ENCODE results near the gene CCNC.
"Not testable (repeated sequence)": the region's sequence is repeated elsewhere in the genome, so short reads cannot be mapped to it uniquely, and the experiment has no call there.

CCNC gene

GRCh38 chr6:99603421-99604165, 35.1 kb upstream of the CCNC start:
- no peak for DNase-seq (ENCODE audit: low read depth in 2 of 2)

DNA sequence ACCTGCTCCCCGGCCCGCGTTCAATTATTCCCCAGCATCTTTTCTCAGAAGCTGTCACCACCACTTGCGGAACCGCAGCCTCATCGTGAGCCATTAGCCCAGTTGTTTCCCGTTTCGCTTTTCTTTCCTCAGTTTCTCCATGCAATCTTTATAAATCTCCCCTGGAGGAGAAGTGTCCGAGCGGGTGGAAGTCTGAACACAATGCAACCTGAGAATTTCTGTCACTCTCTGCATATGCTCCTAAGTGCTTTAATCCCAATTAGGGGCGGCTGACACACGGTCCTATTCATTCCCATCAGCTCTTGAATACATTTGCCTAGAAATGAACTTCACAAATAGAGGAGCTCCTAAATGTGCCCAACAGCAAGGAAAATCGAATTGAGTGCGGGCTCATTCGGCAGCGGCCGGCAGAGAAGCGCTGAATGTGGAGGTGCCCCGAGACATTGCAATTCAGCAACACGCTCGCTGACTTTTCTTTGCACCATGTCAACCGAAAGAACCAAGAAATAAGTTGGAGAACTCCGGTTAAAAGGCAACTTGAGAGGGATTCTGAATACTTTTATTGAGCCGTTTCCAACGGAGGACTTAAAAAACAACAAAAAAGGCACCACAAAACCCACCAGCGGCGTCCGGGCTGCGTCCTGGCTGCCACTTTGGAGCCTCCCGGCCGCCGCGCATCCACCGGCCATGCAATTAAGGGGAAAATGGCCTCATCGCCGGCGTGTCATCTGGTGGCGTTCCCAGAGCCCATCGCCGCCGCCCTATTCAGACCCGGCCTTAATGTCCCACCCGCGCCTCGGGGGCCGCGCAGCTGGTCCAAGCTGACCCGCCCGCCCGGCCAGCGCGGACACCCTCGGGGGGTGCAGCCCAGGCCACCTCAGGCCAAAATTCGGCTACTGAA, 34.3 kb upstream of the CCNC start:
- DNase-seq (ENCODE audit: low read depth in 2 of 2) = no peak

DNA sequence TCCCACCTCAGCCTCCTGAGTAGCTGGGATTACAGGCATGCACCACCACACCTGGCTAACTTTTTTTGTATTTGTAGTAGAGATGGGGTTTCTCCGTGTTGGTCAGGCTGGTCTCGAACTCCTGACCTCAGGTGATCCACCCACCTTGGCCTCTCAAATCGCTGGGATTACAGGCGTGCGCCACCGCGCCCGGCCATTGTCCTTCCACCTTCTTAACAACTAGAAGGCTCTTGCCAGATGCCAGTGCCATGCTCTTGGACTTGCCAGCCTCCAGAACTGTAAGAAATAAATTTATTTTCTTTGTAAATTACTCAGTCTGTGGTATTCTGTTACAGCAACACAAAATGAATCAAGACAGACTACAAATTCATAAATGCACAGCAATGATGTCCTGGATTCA, 26.2 kb upstream of the CCNC start:
- DNase-seq (ENCODE audit: low read depth in 2 of 2) = not testable (repeated sequence)

- no peak for DNase-seq (ENCODE audit: low read depth in 2 of 2)
These were observed 24.4 kb upstream of the CCNC start for GRCh38 chr6:99592900-99593299.

DNA sequence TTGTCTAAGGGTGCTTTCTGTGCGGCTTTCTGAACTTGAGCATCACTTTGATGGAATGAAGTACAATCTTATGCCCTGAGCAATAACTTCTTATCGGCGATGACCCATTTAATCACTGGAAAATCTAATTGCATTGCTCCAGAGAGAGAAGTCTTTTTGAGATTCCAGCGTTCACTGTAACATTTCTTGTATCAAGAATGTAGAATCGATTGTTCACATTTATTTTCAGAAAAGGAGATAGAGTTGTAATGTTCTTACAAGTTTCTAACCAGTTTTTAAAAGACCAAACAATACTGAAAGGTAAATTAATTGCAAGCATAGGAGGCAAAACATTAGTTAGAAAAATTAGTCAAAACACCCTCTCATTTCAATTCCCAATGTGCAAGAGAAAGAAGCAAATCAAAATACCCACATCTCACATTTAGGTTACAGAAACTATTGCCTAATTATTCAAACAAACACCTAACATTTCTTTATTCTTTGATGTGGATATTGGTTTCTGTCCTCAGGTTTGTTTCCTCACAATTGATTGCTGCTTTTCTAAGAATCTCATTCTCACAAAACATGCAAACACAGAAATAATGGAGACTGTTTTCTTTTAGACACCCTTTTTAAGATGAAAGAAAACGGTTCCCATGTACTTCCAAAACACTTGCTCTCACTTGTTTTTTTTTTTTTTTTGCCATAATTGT, 23.4 kb upstream of the CCNC start:
- DNase-seq (ENCODE audit: low read depth in 2 of 2) = no peak

DNA sequence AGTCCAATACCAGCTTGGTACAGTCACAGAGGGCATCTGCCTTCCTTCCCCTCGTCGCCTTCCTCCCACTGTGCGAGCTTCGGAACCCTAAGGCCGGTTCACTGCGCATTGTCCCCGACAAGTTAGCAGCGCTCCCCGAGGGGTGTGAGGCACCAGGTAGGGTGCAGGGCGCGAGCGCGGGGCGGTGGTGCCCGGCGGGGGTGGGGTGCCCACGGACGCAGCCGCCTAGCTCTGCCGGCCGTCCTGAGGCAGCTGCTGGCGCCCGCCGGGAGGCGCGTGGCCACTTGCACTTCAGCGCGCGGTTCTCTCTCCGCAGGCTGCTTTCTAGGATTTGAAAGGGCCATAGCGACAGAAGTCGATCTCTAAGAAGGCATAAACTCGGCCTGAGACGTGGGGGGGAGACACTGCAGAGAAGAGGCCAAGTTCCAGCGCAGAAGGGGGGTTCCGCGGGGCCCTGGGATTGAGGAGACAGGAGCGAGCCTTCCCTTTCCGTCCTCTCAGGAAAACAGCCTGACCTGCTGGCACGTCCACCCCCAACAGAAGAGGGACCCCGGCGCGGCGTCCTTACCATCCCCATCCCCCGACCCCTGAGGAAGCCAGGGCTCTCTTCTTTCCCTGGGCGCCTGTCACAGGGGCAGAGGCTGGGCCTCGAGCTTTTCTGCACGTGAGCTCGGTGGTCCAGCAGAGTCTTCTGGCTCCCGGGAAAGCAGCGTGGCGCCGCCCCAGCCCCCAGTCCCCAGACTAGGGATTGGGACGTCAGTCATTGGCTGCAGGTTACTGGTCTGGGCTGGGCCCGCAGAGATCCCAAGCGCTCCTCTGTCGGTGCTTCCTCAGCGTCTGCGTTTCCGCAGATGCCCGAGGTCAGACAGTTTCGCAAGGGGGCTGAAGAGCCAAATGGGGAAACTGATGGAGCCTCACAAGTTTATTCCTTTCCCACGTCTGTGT, 22.5 kb upstream of the CCNC start:
- no peak for DNase-seq (ENCODE audit: low read depth in 2 of 2)

GRCh38 chr6:99589907-99590493, 21.5 kb upstream of the CCNC start:
- no peak for DNase-seq (ENCODE audit: low read depth in 2 of 2)

GRCh38 chr6:99589290-99589672, 20.8 kb upstream of the CCNC start:
- no peak for DNase-seq (ENCODE audit: low read depth in 2 of 2)

- DNase-seq (ENCODE audit: low read depth in 2 of 2) = peak; percentile 38 to 39
These were observed 20.3 kb upstream of the CCNC start for GRCh38 chr6:99588618-99589289.

DNA sequence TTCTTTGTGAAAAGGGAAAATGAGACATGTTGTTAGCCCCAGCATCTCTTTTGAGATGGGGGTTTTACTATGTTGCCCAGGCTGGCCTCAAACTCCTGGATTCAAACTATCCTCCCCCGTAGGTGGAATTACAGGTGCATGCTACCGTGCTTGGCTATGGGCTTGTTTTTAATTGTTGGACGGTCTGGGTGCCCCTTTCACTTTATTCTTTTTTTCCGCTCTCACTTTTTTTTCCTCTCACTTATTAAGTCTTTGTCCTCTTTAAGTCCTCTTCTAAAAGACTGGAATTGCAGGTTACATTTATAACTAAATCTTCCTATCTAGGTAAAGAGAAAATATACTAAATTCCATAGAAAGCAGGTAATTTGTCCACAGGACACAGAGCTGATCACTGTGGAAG, 19.3 kb upstream of the CCNC start:
- no peak for DNase-seq (ENCODE audit: low read depth in 2 of 2)

GRCh38 chr6:99579781-99580180, 11.3 kb upstream of the CCNC start:
- DNase-seq (ENCODE audit: low read depth in 2 of 2) = no peak

GRCh38 chr6:99575544-99576227, 7.2 kb upstream of the CCNC start:
- no peak for DNase-seq (ENCODE audit: low read depth in 2 of 2)

DNA sequence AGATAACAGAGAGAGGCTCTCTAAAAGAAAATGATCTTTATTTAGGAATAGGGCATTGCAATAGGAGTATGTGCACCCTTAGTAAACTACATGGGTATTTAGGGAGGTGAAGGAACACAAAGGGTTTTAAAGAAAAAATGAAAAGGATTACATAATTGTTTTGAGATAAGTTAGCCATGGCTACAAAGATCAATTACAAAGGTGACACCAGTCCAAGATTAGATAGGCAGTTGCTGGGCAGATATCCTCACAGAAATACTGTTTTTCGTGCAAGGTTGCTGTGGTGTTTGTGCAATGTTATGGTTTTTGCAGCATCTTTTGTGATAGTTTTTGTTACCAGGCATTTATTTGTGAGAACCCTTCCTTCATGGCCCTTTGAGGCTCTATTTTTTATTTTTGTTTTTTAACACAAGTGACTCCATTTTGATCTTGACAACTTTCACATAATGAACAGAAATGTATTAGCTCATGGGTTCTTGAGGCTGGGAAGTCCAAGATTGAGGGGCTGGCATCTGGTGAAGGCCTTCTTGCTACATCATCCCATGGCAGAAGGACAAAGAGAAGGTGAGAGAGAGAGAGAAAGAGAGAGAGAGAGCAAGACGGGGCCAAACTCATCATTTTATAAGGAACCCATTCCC, 5.6 kb upstream of the CCNC start:
- DNase-seq (ENCODE audit: low read depth in 2 of 2) = no peak

DNA sequence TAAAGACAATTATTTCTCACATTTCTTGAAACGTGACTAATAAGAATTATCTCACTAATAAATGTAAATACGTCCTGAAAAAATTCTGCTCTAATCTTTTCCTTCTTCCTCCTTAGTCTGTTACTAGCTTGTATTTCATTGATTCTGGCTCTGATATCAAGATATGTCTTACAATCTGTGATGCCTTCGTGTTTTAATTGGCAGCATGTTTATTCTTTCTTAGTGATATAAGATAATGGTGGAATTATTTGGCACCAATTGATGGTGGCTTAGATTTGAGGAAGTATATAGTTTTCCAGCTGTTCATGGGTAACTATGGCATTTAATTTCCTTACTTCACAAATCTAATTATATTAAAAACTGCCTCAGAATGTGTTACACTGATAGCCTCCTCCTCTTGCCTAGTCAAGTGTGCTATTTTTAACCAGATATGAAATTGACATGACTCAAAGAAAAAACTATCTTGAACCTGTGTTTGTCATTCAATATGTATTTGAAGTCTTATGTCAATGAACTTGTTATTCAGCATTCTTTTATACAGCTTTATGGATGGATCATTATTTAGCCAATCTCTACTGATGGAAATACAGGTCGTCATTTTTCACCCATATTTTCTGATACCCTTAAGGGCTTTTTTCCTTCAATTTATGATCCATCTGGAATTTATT, 5.3 kb downstream of the CCNC start:
- no peak for DNase-seq (ENCODE audit: low read depth in 2 of 2)

GRCh38 chr6:99560668-99561067, 7.8 kb downstream of the CCNC start:
- DNase-seq (ENCODE audit: low read depth in 2 of 2) = no peak

GRCh38 chr6:99559057-99559456, 9.4 kb downstream of the CCNC start:
- DNase-seq (ENCODE audit: low read depth in 2 of 2) = no peak

DNA sequence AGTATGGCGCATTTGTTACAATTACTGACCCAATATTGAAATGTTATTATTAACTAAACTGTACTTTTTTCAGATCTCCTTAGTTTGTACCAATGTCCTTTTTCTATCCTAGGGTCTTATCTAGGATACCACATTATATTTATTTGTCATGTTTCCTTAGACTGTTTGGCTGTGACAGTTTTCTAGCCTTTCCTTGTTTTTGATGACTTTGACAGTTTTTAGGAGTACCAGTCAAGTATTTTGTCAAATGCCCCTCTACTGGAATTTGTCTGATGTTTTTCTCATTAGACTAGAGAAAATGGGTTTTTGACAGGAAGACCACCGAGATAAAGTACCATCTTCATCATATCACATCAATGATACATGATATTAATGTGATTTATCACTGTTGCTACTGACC, 14.6 kb downstream of the CCNC start:
- DNase-seq (ENCODE audit: low read depth in 2 of 2) = no peak

GRCh38 chr6:99550046-99550748, 18.3 kb downstream of the CCNC start:
- DNase-seq (ENCODE audit: low read depth in 2 of 2) = no peak

Data from activated CD8-positive, alpha-beta memory T cell treated with anti-CD3 and anti-CD28 coated beads for 4 hours (primary cell).